ENCODE measurements around the gene TNRC6B.
"Not testable (repeated sequence)": the region's sequence is repeated elsewhere in the genome, so short reads cannot be mapped to it uniquely, and the experiment has no call there.

TNRC6B gene

GRCh38 chr22:40182231-40182835 lies 4.6 kb downstream of the TNRC6B start:
- no peak for DNase-seq (ENCODE audit: low read depth, low spot score)
- no peaks in the 10 kb centered on the region for H3K36me3 ChIP-seq (ENCODE audit: control insufficient read depth, insufficient read depth, low read length)
- no peaks in the 10 kb centered on the region for H3K9me3 ChIP-seq (ENCODE audit: control insufficient read depth, insufficient read depth, low read length)
- peaks cover 5% of the 10 kb centered on the region for H3K4me1 ChIP-seq (ENCODE audit: control insufficient read depth, insufficient read depth, low read length)
- no peak overlapping the region for H3K27ac ChIP-seq (ENCODE audit: low read length)
- WGBS (ENCODE audit: insufficient coverage, insufficient read length), result no CpG with 5 or more reads among the region's 4 CpGs
- no peaks in the 10 kb centered on the region for H3K27me3 ChIP-seq (ENCODE audit: control insufficient read depth, insufficient read depth, low read length)
- H3K4me3 ChIP-seq (ENCODE audit: low read length), result no peak overlapping the region

- Histone ChIP-seq H3K36me3 (ENCODE audit: control insufficient read depth, insufficient read depth, low read length) (no peaks in the 10 kb centered on the region), H3K27me3 (ENCODE audit: control insufficient read depth, insufficient read depth, low read length) (no peaks in the 10 kb centered on the region), H3K9me3 (ENCODE audit: control insufficient read depth, insufficient read depth, low read length) (no peaks in the 10 kb centered on the region), H3K4me1 (ENCODE audit: control insufficient read depth, insufficient read depth, low read length) (peaks cover 5% of the 10 kb centered on the region), H3K4me3 (ENCODE audit: low read length) (no peak overlapping the region), H3K27ac (ENCODE audit: low read length) (no peak overlapping the region)
- no CpG with 5 or more reads among the region's 9 CpGs for WGBS (ENCODE audit: insufficient coverage, insufficient read length)
- DNase-seq (ENCODE audit: low read depth, low spot score), result no peak
Measured at GRCh38 chr22:40183029-40183581, 5.4 kb downstream of the TNRC6B start.

- H3K4me1 ChIP-seq (ENCODE audit: control insufficient read depth, insufficient read depth, low read length), result not testable (repeated sequence)
Measured at GRCh38 chr22:40183603-40184002, 5.9 kb downstream of the TNRC6B start.

GRCh38 chr22:40187389-40187788 lies 9.7 kb downstream of the TNRC6B start:
- no CpG with 5 or more reads among the region's 7 CpGs for WGBS (ENCODE audit: insufficient coverage, insufficient read length)
- H3K27me3 ChIP-seq (ENCODE audit: control insufficient read depth, insufficient read depth, low read length), result no peaks in the 10 kb centered on the region
- no peak overlapping the region for H3K4me3 ChIP-seq (ENCODE audit: low read length)
- H3K4me1 ChIP-seq (ENCODE audit: control insufficient read depth, insufficient read depth, low read length), result peaks cover 10% of the 10 kb centered on the region; the same call in 1 of the 2 replicates
- H3K36me3 ChIP-seq (ENCODE audit: control insufficient read depth, insufficient read depth, low read length), result no peaks in the 10 kb centered on the region
- H3K27ac ChIP-seq (ENCODE audit: low read length), result no peak overlapping the region
- no peaks in the 10 kb centered on the region for H3K9me3 ChIP-seq (ENCODE audit: control insufficient read depth, insufficient read depth, low read length)
- DNase-seq (ENCODE audit: low read depth, low spot score), result no peak

More at GRCh38 chr22:40183603-40184002, 5.9 kb downstream of the TNRC6B start:
- not testable (repeated sequence) for H3K36me3 ChIP-seq (ENCODE audit: control insufficient read depth, insufficient read depth, low read length); H3K27me3 ChIP-seq (ENCODE audit: control insufficient read depth, insufficient read depth, low read length); H3K27ac ChIP-seq (ENCODE audit: low read length); H3K4me3 ChIP-seq (ENCODE audit: low read length); H3K9me3 ChIP-seq (ENCODE audit: control insufficient read depth, insufficient read depth, low read length); DNase-seq (ENCODE audit: low read depth, low spot score)
- WGBS (ENCODE audit: insufficient coverage, insufficient read length), result no CpG with 5 or more reads among the region's 13 CpGs

- no CpG with 5 or more reads among the region's 1 CpG for WGBS (ENCODE audit: insufficient coverage, insufficient read length)
- Histone ChIP-seq H3K27me3 (ENCODE audit: control insufficient read depth, insufficient read depth, low read length) (no peaks in the 10 kb centered on the region), H3K27ac (ENCODE audit: low read length) (no peak overlapping the region), H3K4me3 (ENCODE audit: low read length) (no peak overlapping the region), H3K36me3 (ENCODE audit: control insufficient read depth, insufficient read depth, low read length) (no peaks in the 10 kb centered on the region), H3K9me3 (ENCODE audit: control insufficient read depth, insufficient read depth, low read length) (no peaks in the 10 kb centered on the region), H3K4me1 (ENCODE audit: control insufficient read depth, insufficient read depth, low read length) (peaks cover 10% of the 10 kb centered on the region; the same call in 1 of the 2 replicates)
- no peak for DNase-seq (ENCODE audit: low read depth, low spot score)
Measured at GRCh38 chr22:40189997-40190396, 12.3 kb downstream of the TNRC6B start.

- no peak overlapping the region for H3K27ac ChIP-seq (ENCODE audit: low read length)
- DNase-seq (ENCODE audit: low read depth, low spot score), result no peak
- WGBS (ENCODE audit: insufficient coverage, insufficient read length), result no CpG with 5 or more reads among the region's 2 CpGs
- no peaks in the 10 kb centered on the region for H3K36me3 ChIP-seq (ENCODE audit: control insufficient read depth, insufficient read depth, low read length)
- peaks cover 10% of the 10 kb centered on the region; the same call in 1 of the 2 replicates for H3K4me1 ChIP-seq (ENCODE audit: control insufficient read depth, insufficient read depth, low read length)
- H3K27me3 ChIP-seq (ENCODE audit: control insufficient read depth, insufficient read depth, low read length), result no peaks in the 10 kb centered on the region
- no peak overlapping the region for H3K4me3 ChIP-seq (ENCODE audit: low read length)
- no peaks in the 10 kb centered on the region for H3K9me3 ChIP-seq (ENCODE audit: control insufficient read depth, insufficient read depth, low read length)
Measured at GRCh38 chr22:40190501-40190900, 12.8 kb downstream of the TNRC6B start.

- Histone ChIP-seq H3K4me1 (ENCODE audit: control insufficient read depth, insufficient read depth, low read length) (peaks cover 12% of the 10 kb centered on the region; the same call in 1 of the 2 replicates), H3K27me3 (ENCODE audit: control insufficient read depth, insufficient read depth, low read length) (no peaks in the 10 kb centered on the region), H3K36me3 (ENCODE audit: control insufficient read depth, insufficient read depth, low read length) (no peaks in the 10 kb centered on the region), H3K4me3 (ENCODE audit: low read length) (no peak overlapping the region), H3K9me3 (ENCODE audit: control insufficient read depth, insufficient read depth, low read length) (no peaks in the 10 kb centered on the region), H3K27ac (ENCODE audit: low read length) (peak overlapping the region; percentile 63)
- no CpG with 5 or more reads among the region's 13 CpGs for WGBS (ENCODE audit: insufficient coverage, insufficient read length)
- no peak for DNase-seq (ENCODE audit: low read depth, low spot score)
Measured at GRCh38 chr22:40193429-40194421, 16.0 kb downstream of the TNRC6B start.

GRCh38 chr22:40194656-40195055 lies 16.9 kb downstream of the TNRC6B start:
- WGBS (ENCODE audit: insufficient coverage, insufficient read length), result no CpG with 5 or more reads among the region's 3 CpGs
- H3K4me1 ChIP-seq (ENCODE audit: control insufficient read depth, insufficient read depth, low read length), result peaks cover 12% of the 10 kb centered on the region; the same call in 1 of the 2 replicates

GRCh38 chr22:40196628-40197360 lies 19.1 kb downstream of the TNRC6B start:
- no CpG with 5 or more reads among the region's 7 CpGs for WGBS (ENCODE audit: insufficient coverage, insufficient read length)
- Histone ChIP-seq H3K4me3 (ENCODE audit: low read length) (no peak overlapping the region), H3K4me1 (ENCODE audit: control insufficient read depth, insufficient read depth, low read length) (peaks cover 12% of the 10 kb centered on the region), H3K36me3 (ENCODE audit: control insufficient read depth, insufficient read depth, low read length) (no peaks in the 10 kb centered on the region), H3K27ac (ENCODE audit: low read length) (no peak overlapping the region), H3K27me3 (ENCODE audit: control insufficient read depth, insufficient read depth, low read length) (no peaks in the 10 kb centered on the region), H3K9me3 (ENCODE audit: control insufficient read depth, insufficient read depth, low read length) (no peaks in the 10 kb centered on the region)
- no peak for DNase-seq (ENCODE audit: low read depth, low spot score)

More at GRCh38 chr22:40194656-40195055, 16.9 kb downstream of the TNRC6B start:
- Histone ChIP-seq H3K27me3 (ENCODE audit: control insufficient read depth, insufficient read depth, low read length) (no peaks in the 10 kb centered on the region), H3K36me3 (ENCODE audit: control insufficient read depth, insufficient read depth, low read length) (no peaks in the 10 kb centered on the region), H3K27ac (ENCODE audit: low read length) (no peak overlapping the region), H3K9me3 (ENCODE audit: control insufficient read depth, insufficient read depth, low read length) (no peaks in the 10 kb centered on the region), H3K4me3 (ENCODE audit: low read length) (no peak overlapping the region)
- no peak for DNase-seq (ENCODE audit: low read depth, low spot score)

GRCh38 chr22:40197421-40197820 lies 19.7 kb downstream of the TNRC6B start:
- H3K9me3 ChIP-seq (ENCODE audit: control insufficient read depth, insufficient read depth, low read length); H3K36me3 ChIP-seq (ENCODE audit: control insufficient read depth, insufficient read depth, low read length): not testable (repeated sequence)
- no CpG with 5 or more reads among the region's 9 CpGs for WGBS (ENCODE audit: insufficient coverage, insufficient read length)

More at GRCh38 chr22:40197421-40197820, 19.7 kb downstream of the TNRC6B start:
- H3K4me1 ChIP-seq (ENCODE audit: control insufficient read depth, insufficient read depth, low read length); H3K4me3 ChIP-seq (ENCODE audit: low read length); H3K27ac ChIP-seq (ENCODE audit: low read length); DNase-seq (ENCODE audit: low read depth, low spot score); H3K27me3 ChIP-seq (ENCODE audit: control insufficient read depth, insufficient read depth, low read length): not testable (repeated sequence)
